ENCODE results near the gene PWWP2B.

The PWWP2B gene

DNA sequence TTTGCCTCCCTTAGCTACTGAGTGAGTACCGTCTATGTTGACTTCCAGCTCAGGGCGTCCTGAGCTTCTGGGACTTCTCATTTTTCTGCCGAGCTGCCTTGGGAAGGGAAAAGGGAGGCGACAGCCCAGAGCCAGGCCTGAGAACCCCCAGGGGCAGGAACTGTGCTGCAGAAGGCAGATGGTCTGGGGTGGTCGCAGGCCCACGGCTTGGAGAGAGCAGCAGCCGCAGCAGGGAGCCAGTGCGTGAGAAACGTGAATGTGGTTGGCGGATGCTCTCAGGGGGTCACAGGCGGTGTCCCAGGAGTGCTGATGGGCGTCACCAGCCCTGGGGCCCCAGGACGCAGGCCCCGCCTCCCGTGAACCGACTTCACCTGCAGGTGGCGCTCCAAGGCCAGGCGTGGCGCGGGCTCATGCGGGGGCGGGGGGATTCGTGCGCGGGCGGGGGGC, 9.2 kb upstream of the PWWP2B start:
- Histone ChIP-seq H2BK120ac (ENCODE audit: low read depth, low read length) (no peak overlapping the region), H3K4me1 (ENCODE audit: control insufficient read depth, low read depth, low read length) (no peaks in the 10 kb centered on the region), H3K23ac (ENCODE audit: low read length) (no peak overlapping the region), H3K4ac (ENCODE audit: low read depth, low read length) (no peak overlapping the region), H3K18ac (ENCODE audit: low read length) (no peak overlapping the region), H3K36me3 (ENCODE audit: control insufficient read depth, insufficient read depth, low read length) (no peaks in the 10 kb centered on the region), H3K27ac (ENCODE audit: low read depth, low read length) (no peak overlapping the region), H3K27me3 (ENCODE audit: insufficient read depth, low read length, poor library complexity) (no peaks in the 10 kb centered on the region), H2BK5ac (ENCODE audit: low read length) (no peak overlapping the region), H3K56ac (ENCODE audit: low read length) (peak overlapping the region; percentile 8), H3K79me1 (ENCODE audit: low read length) (no peaks in the 10 kb centered on the region), H3K4me2 (ENCODE audit: low read length) (peak overlapping the region; percentile 1), H2AK5ac (ENCODE audit: low read length) (no peak overlapping the region), H4K5ac (ENCODE audit: low read length) (no peak overlapping the region), H3K4me3 (ENCODE audit: low read length) (no peak overlapping the region), H3K79me2 (ENCODE audit: control insufficient read depth, insufficient read depth, low read length) (no peaks in the 10 kb centered on the region), H4K8ac (ENCODE audit: low read depth, low read length) (no peak overlapping the region), H3K9ac (ENCODE audit: low read length) (no peak overlapping the region), H2BK15ac (replicated peaks; ENCODE audit: low read depth) (no peak overlapping the region)
- peak; percentile 72 for DNase-seq
- WGBS (ENCODE audit: extremely low coverage, insufficient coverage, low lambda C conversion rate) = no CpG with 5 or more reads among the region's 26 CpGs

DNA sequence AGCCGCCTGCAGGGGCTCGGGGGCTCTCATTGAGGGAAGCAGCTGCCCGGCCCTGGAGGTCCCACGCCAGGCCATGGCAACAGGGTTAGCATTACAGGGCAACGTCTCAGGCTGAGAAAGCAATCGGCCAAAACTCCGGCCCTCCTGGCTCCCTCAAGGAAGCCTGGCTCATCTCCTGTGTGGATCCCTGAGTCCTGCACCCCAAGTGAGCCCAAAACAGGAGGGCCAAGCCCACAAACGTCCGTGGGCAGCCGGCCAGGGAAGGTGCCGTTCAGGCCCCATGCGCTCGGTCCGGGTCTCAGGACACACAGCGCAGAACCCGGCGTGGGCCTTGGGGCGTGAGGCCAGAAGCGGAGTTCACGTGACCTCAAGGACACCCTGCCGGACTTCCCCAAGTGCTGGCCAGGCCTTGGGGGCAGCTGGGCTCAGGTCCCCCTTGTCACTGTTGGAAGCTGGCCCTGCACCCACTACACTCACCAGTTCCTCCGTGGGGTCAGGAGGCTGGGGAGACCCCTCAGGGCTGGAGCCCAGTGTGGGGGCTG, 8.0 kb upstream of the PWWP2B start:
- Histone ChIP-seq H3K27ac (ENCODE audit: low read depth, low read length) (no peak overlapping the region), H4K5ac (ENCODE audit: low read length) (no peak overlapping the region), H3K79me1 (ENCODE audit: low read length) (no peaks in the 10 kb centered on the region), H3K36me3 (ENCODE audit: control insufficient read depth, insufficient read depth, low read length) (no peaks in the 10 kb centered on the region), H2BK120ac (ENCODE audit: low read depth, low read length) (no peak overlapping the region), H3K23ac (ENCODE audit: low read length) (no peak overlapping the region), H3K79me2 (ENCODE audit: control insufficient read depth, insufficient read depth, low read length) (no peaks in the 10 kb centered on the region), H3K4ac (ENCODE audit: low read depth, low read length) (no peak overlapping the region), H2BK5ac (ENCODE audit: low read length) (no peak overlapping the region), H3K27me3 (ENCODE audit: insufficient read depth, low read length, poor library complexity) (no peaks in the 10 kb centered on the region), H2AK5ac (ENCODE audit: low read length) (no peak overlapping the region), H3K4me3 (ENCODE audit: low read length) (no peak overlapping the region), H3K4me2 (ENCODE audit: low read length) (no peak overlapping the region), H3K18ac (ENCODE audit: low read length) (no peak overlapping the region), H4K8ac (ENCODE audit: low read depth, low read length) (no peak overlapping the region), H3K56ac (ENCODE audit: low read length) (no peak overlapping the region), H3K9ac (ENCODE audit: low read length) (no peak overlapping the region), H2BK15ac (replicated peaks; ENCODE audit: low read depth) (no peak overlapping the region), H3K4me1 (ENCODE audit: control insufficient read depth, low read depth, low read length) (no peaks in the 10 kb centered on the region)
- no peak for DNase-seq
- WGBS (ENCODE audit: extremely low coverage, insufficient coverage, low lambda C conversion rate) = no CpG with 5 or more reads among the region's 22 CpGs

- no peak for DNase-seq
- no peak overlapping the region for H3K9ac ChIP-seq (ENCODE audit: low read length)
- no peak overlapping the region for H3K4me3 ChIP-seq (ENCODE audit: low read length)
- no CpG with 5 or more reads among the region's 16 CpGs for WGBS (ENCODE audit: extremely low coverage, insufficient coverage, low lambda C conversion rate)
- H2AK5ac ChIP-seq (ENCODE audit: low read length) = no peak overlapping the region
- no peak overlapping the region for H2BK15ac ChIP-seq (replicated peaks; ENCODE audit: low read depth)
- no peaks in the 10 kb centered on the region for H3K4me1 ChIP-seq (ENCODE audit: control insufficient read depth, low read depth, low read length)
- H3K56ac ChIP-seq (ENCODE audit: low read length) = no peak overlapping the region
- H3K4me2 ChIP-seq (ENCODE audit: low read length) = no peak overlapping the region
- no peak overlapping the region for H2BK5ac ChIP-seq (ENCODE audit: low read length)
- H3K79me2 ChIP-seq (ENCODE audit: control insufficient read depth, insufficient read depth, low read length) = no peaks in the 10 kb centered on the region
- no peak overlapping the region for H3K4ac ChIP-seq (ENCODE audit: low read depth, low read length)
- no peak overlapping the region for H4K8ac ChIP-seq (ENCODE audit: low read depth, low read length)
- no peaks in the 10 kb centered on the region for H3K79me1 ChIP-seq (ENCODE audit: low read length)
- no peak overlapping the region for H2BK120ac ChIP-seq (ENCODE audit: low read depth, low read length)
- no peak overlapping the region for H3K23ac ChIP-seq (ENCODE audit: low read length)
- H3K36me3 ChIP-seq (ENCODE audit: control insufficient read depth, insufficient read depth, low read length) = no peaks in the 10 kb centered on the region
- no peak overlapping the region for H3K27ac ChIP-seq (ENCODE audit: low read depth, low read length)
- no peak overlapping the region for H4K5ac ChIP-seq (ENCODE audit: low read length)
- no peak overlapping the region for H3K18ac ChIP-seq (ENCODE audit: low read length)
- no peaks in the 10 kb centered on the region for H3K27me3 ChIP-seq (ENCODE audit: insufficient read depth, low read length, poor library complexity)
Observed at GRCh38 chr10:132389433-132390169, 7.4 kb upstream of the PWWP2B start.

DNA sequence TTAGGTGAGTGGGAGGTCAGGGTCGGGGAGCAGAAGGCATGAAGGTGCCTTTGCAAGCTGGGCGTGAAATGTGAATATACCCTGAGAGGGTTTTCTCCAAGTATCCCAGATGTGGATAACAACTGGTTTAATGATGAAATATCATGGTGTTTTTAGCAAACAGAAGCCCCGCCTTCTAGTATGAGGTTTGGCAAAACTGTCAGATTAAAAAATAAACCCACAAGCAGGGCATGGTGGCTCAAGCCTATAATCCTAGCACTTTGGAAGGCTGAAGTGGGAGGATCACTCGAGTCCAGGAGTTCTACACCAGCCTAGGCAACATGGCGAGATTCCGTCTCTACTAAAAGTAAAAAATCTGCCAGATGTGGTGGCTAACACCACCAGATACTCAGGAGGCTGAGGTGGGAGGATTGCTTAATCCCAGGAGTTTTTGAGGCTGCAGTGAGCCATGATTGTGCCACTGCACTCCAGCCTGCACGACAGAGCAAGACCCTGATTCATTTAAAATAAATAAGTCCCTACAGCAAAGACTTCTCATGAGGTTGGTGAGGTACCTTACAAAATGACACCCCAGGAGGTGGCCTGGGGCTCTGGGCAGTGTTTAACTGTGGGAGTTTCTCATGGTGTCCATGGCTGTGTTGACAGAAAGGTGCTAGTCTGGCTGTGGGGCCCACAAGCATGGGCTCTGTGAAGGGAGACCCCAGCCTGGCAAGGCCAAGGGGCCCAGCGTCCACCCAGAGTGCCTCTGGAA, 6.7 kb upstream of the PWWP2B start:
- Histone ChIP-seq H2BK15ac (replicated peaks; ENCODE audit: low read depth) (no peak overlapping the region), H2BK120ac (ENCODE audit: low read depth, low read length) (no peak overlapping the region), H2BK5ac (ENCODE audit: low read length) (no peak overlapping the region), H3K27ac (ENCODE audit: low read depth, low read length) (no peak overlapping the region), H3K4me1 (ENCODE audit: control insufficient read depth, low read depth, low read length) (no peaks in the 10 kb centered on the region), H4K8ac (ENCODE audit: low read depth, low read length) (no peak overlapping the region), H3K4me2 (ENCODE audit: low read length) (no peak overlapping the region), H3K79me1 (ENCODE audit: low read length) (no peaks in the 10 kb centered on the region), H3K4me3 (ENCODE audit: low read length) (no peak overlapping the region), H3K4ac (ENCODE audit: low read depth, low read length) (no peak overlapping the region), H3K79me2 (ENCODE audit: control insufficient read depth, insufficient read depth, low read length) (no peaks in the 10 kb centered on the region), H3K23ac (ENCODE audit: low read length) (no peak overlapping the region), H3K36me3 (ENCODE audit: control insufficient read depth, insufficient read depth, low read length) (no peaks in the 10 kb centered on the region), H3K27me3 (ENCODE audit: insufficient read depth, low read length, poor library complexity) (no peaks in the 10 kb centered on the region), H3K9ac (ENCODE audit: low read length) (no peak overlapping the region), H2AK5ac (ENCODE audit: low read length) (no peak overlapping the region), H3K56ac (ENCODE audit: low read length) (no peak overlapping the region), H3K18ac (ENCODE audit: low read length) (no peak overlapping the region), H4K5ac (ENCODE audit: low read length) (no peak overlapping the region)
- DNase-seq = no peak
- WGBS (ENCODE audit: extremely low coverage, insufficient coverage, low lambda C conversion rate) = no CpG with 5 or more reads among the region's 8 CpGs

GRCh38 chr10:132390921-132391675, 5.9 kb upstream of the PWWP2B start:
- DNase-seq = no peak
- Histone ChIP-seq H3K27me3 (ENCODE audit: insufficient read depth, low read length, poor library complexity) (no peaks in the 10 kb centered on the region), H4K5ac (ENCODE audit: low read length) (no peak overlapping the region)

More at GRCh38 chr10:132390921-132391675, 5.9 kb upstream of the PWWP2B start:
- no peaks in the 10 kb centered on the region for H3K79me2 ChIP-seq (ENCODE audit: control insufficient read depth, insufficient read depth, low read length)
- no peaks in the 10 kb centered on the region for H3K36me3 ChIP-seq (ENCODE audit: control insufficient read depth, insufficient read depth, low read length)
- H3K4me1 ChIP-seq (ENCODE audit: control insufficient read depth, low read depth, low read length) = no peaks in the 10 kb centered on the region
- no peak overlapping the region for H2AK5ac ChIP-seq (ENCODE audit: low read length)
- WGBS (ENCODE audit: extremely low coverage, insufficient coverage, low lambda C conversion rate) = no CpG with 5 or more reads among the region's 19 CpGs
- H2BK5ac ChIP-seq (ENCODE audit: low read length) = no peak overlapping the region
- no peak overlapping the region for H3K4me2 ChIP-seq (ENCODE audit: low read length)
- no peak overlapping the region for H2BK15ac ChIP-seq (replicated peaks; ENCODE audit: low read depth)
- H3K4ac ChIP-seq (ENCODE audit: low read depth, low read length) = no peak overlapping the region
- no peak overlapping the region for H2BK120ac ChIP-seq (ENCODE audit: low read depth, low read length)
- H3K27ac ChIP-seq (ENCODE audit: low read depth, low read length) = no peak overlapping the region
- no peak overlapping the region for H3K9ac ChIP-seq (ENCODE audit: low read length)
- no peak overlapping the region for H3K18ac ChIP-seq (ENCODE audit: low read length)
- H3K23ac ChIP-seq (ENCODE audit: low read length) = no peak overlapping the region
- H3K4me3 ChIP-seq (ENCODE audit: low read length) = no peak overlapping the region
- no peak overlapping the region for H3K56ac ChIP-seq (ENCODE audit: low read length)
- H3K79me1 ChIP-seq (ENCODE audit: low read length) = no peaks in the 10 kb centered on the region
- no peak overlapping the region for H4K8ac ChIP-seq (ENCODE audit: low read depth, low read length)
